Small intestine (tissue), 16 donors: ENCODE data around the gene GREM2. TPM values are rescaled to one million over a fixed set of nuclear protein-coding genes. Genes with fewer than 3 reads are reported as not detected.
A peak's percentile ranks its signal among the peaks of the same experiment; 100 is the strongest.

Experiments used
- DNase-seq, 2 donors: peaks; one replicate each; pipeline versions ENCODE4 v3.0.0 to v3.0.0-alpha.2; 2013
- FAIRE-seq: peaks from 2 replicates; lab custom pipeline; 2012; peaks lifted over from hg19 to GRCh38; lab: Jason Lieb, UNC
- H3K27ac ChIP-seq, 3 donors: one replicate each; pipeline ENCODE4 v1.5.1; 2013; ENCODE audit warnings: low read length in 2 of 3, mild to moderate bottlenecking in 2 of 3, control low read depth in 1 of 3, inconsistent platforms in 1 of 3, low read depth in 1 of 3, moderate library complexity in 1 of 3
- H3K27me3 ChIP-seq, 3 donors: one replicate each; pipeline ENCODE4 v1.6.1; 2013; ENCODE audit warnings: low read length in 3 of 3, inconsistent platforms in 1 of 3; ENCODE audit not compliant: control insufficient read depth in 3 of 3, insufficient read depth in 3 of 3
- H3K36me3 ChIP-seq, 3 donors: one replicate each; pipeline ENCODE4 v1.6.1; 2013; ENCODE audit warnings: low read length in 3 of 3, inconsistent platforms in 1 of 3, low read depth in 1 of 3, mild to moderate bottlenecking in 1 of 3, moderate library complexity in 1 of 3; ENCODE audit not compliant: control insufficient read depth in 3 of 3, insufficient read depth in 2 of 3
- H3K4me1 ChIP-seq, 3 donors: one replicate each; pipeline ENCODE4 v1.6.1; 2013; ENCODE audit warnings: low read length in 2 of 3, inconsistent platforms in 1 of 3, low read depth in 1 of 3, mild to moderate bottlenecking in 1 of 3, moderate library complexity in 1 of 3; ENCODE audit not compliant: control insufficient read depth in 3 of 3, insufficient read depth in 2 of 3
- H3K4me3 ChIP-seq, 3 donors: one replicate each; pipeline ENCODE4 v1.5.1; 2013; ENCODE audit warnings: low read length in 3 of 3, control low read depth in 1 of 3, inconsistent platforms in 1 of 3, low read depth in 1 of 3, mild to moderate bottlenecking in 1 of 3, moderate library complexity in 1 of 3
- H3K9me3 ChIP-seq, 2 donors: one replicate each; pipeline ENCODE4 v1.6.1; 2013; ENCODE audit warnings: low read depth in 1 of 2, low read length in 1 of 2; ENCODE audit not compliant: control insufficient read depth in 2 of 2, insufficient read depth in 1 of 2
- WGBS, 3 donors: extraction: QIAGEN DNeasy Blood & Tissue Kit; methylation state at CpG; one replicate each; pipeline ENCODE4 v1.1.7; 2013; 5-methylcytosine and 5-hydroxymethylcytosine counted together
- long read RNA-seq, 10 donors: transcript quantifications; one replicate each; lab custom pipeline, GENCODE V29; 2026
- polyA plus RNA-seq, 4 donors: library from polyadenylated mRNA; stranded (reverse) in 3 of 4; unstranded in 1 of 4; fragments of 200-250 nt in 3 of 4; fragments of 120-200 nt in 1 of 4; gene quantifications; one replicate each; pipeline versions ENCODE4 v1.2.1 to v1.2.3, GENCODE V29; 2013
- donor health status: healthy with polysubstance abuse.
- donor health status: control.
- donor health status: control.
- donor health status: Bipolar disorder and iron deficiency.
- donor health status: healthy.

Gene GREM2
- polyA plus RNA-seq: 10 to 100 TPM in 1 of 4 donors, 1 to 10 TPM in 1, under 1 TPM in 2; 0.22 to 11.3 (median 0.98) TPM
- long read RNA-seq, donor 1: 0 reads
- long read RNA-seq, donor 2: 0 reads
- long read RNA-seq, donor 3, full-length matches to known transcripts: 8 of 8 reads
- long read RNA-seq, donor 3, partial matches to known transcripts: 0 of 8 reads
- long read RNA-seq, donor 3, other reads (novel, unspliced or antisense): 0 of 8 reads
- long read RNA-seq, donor 4: 0 reads
- long read RNA-seq, donor 5: 0 reads
- long read RNA-seq, donor 6, full-length matches to known transcripts: 5 of 5 reads
- long read RNA-seq, donor 6, partial matches to known transcripts: 0 of 5 reads
- long read RNA-seq, donor 6, other reads (novel, unspliced or antisense): 0 of 5 reads
- long read RNA-seq, donor 7: 0 reads
- long read RNA-seq, donor 8, full-length matches to known transcripts: 1 of 1 reads
- long read RNA-seq, donor 8, partial matches to known transcripts: 0 of 1 reads
- long read RNA-seq, donor 8, other reads (novel, unspliced or antisense): 0 of 1 reads
- long read RNA-seq, donor 9, full-length matches to known transcripts: 1 of 1 reads
- long read RNA-seq, donor 9, partial matches to known transcripts: 0 of 1 reads
- long read RNA-seq, donor 9, other reads (novel, unspliced or antisense): 0 of 1 reads
- long read RNA-seq, donor 10, full-length matches to known transcripts: 8 of 8 reads
- long read RNA-seq, donor 10, partial matches to known transcripts: 0 of 8 reads
- long read RNA-seq, donor 10, other reads (novel, unspliced or antisense): 0 of 8 reads

GRCh38 chr1:240611619-240612480, at the start of gene GREM2:
Gene GREM2, minus strand, starts transcription at chr1:240612155. Its CDS starts 118,680 bp downstream, at chr1:240493475.
- H3K4me3 ChIP-seq: peak within 1 kb of the TSS; percentile 24 to 50 (median 36)
- H3K36me3 ChIP-seq: no peaks in the 10 kb centered on the region
- DNase-seq: peak; percentile 32 to 64
- peaks cover 0 to 21% (median 2%) of the 10 kb centered on the region in 3 donors for H3K27me3 ChIP-seq
- H3K27ac ChIP-seq: no peak within 1 kb of the TSS
- H3K9me3 ChIP-seq: no peaks in the 10 kb centered on the region
- FAIRE-seq: no peak
- 1 to 2% (median 1%) methylated on average over 40 of the region's 40 CpGs for WGBS, 3 donors
- H3K4me1 ChIP-seq: no peaks in the 10 kb centered on the region

GRCh38 chr1:240658312-240658960, 46.5 kb upstream of the GREM2 start:
- peak overlapping the region in 1 of 3 donors; percentile 20 for H3K27ac ChIP-seq
- no peak for DNase-seq
- peaks cover 0 to 5% (median 0%) of the 10 kb centered on the region in 3 donors for H3K27me3 ChIP-seq
- no peaks in the 10 kb centered on the region for H3K9me3 ChIP-seq
- H3K4me3 ChIP-seq: no peak overlapping the region
- no peak for FAIRE-seq
- no peaks in the 10 kb centered on the region for H3K4me1 ChIP-seq
- WGBS, 3 donors: 75 to 83% (median 82%) methylated on average over 12 of the region's 12 CpGs
- H3K36me3 ChIP-seq: no peaks in the 10 kb centered on the region

- Histone ChIP-seq H3K4me1 (no peaks in the 10 kb centered on the region), H3K36me3 (no peaks in the 10 kb centered on the region), H3K4me3 (no peak overlapping the region), H3K27me3 (peaks cover 0 to 5% (median 0%) of the 10 kb centered on the region in 3 donors), H3K27ac (no peak overlapping the region), H3K9me3 (no peaks in the 10 kb centered on the region)
- DNase-seq (no peak), FAIRE-seq (no peak)
- WGBS, 3 donors: 73 to 83% (median 81%) methylated on average over 4 of the region's 4 CpGs
Measured at GRCh38 chr1:240656531-240656930, 44.6 kb upstream of the GREM2 start.

GRCh38 chr1:240652961-240653409, 41.0 kb upstream of the GREM2 start:
- no peaks in the 10 kb centered on the region for H3K36me3 ChIP-seq
- no peak for DNase-seq
- FAIRE-seq: no peak
- 75 to 85% (median 85%) methylated on average over 3 of the region's 3 CpGs for WGBS, 3 donors
- H3K9me3 ChIP-seq: no peaks in the 10 kb centered on the region
- H3K27ac ChIP-seq: no peak overlapping the region
- no peak overlapping the region for H3K4me3 ChIP-seq
- peaks cover 0 to 5% (median 0%) of the 10 kb centered on the region in 3 donors for H3K27me3 ChIP-seq
- no peaks in the 10 kb centered on the region for H3K4me1 ChIP-seq

DNA sequence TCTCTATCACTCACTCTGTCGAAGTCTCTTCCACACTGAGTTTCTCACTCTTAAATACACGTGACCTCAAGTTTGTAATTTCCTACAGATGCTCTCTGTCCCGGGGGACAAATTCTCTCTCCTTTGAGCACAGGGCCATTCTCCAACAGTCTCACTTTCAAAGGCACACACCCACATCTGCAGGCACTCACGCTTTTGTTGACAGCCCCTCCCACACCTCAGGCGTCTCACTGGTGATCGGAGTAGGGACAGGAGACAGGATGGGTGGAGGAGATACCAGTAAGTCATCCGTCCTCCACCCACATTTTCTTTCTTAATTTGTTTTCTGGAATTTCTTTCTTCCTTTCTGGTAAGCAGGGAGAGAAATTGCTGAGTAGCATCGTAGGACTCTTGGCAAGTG, 40.6 kb upstream of the GREM2 start:
- no peaks in the 10 kb centered on the region for H3K4me1 ChIP-seq
- no peak overlapping the region for H3K27ac ChIP-seq
- no peak overlapping the region for H3K4me3 ChIP-seq
- H3K27me3 ChIP-seq: peaks cover 0 to 5% (median 0%) of the 10 kb centered on the region in 3 donors
- no peaks in the 10 kb centered on the region for H3K9me3 ChIP-seq
- DNase-seq (no peak), FAIRE-seq (no peak)
- WGBS, 3 donors: 45 to 54% (median 48%) methylated on average over 8 of the region's 8 CpGs
- H3K36me3 ChIP-seq: no peaks in the 10 kb centered on the region

DNA sequence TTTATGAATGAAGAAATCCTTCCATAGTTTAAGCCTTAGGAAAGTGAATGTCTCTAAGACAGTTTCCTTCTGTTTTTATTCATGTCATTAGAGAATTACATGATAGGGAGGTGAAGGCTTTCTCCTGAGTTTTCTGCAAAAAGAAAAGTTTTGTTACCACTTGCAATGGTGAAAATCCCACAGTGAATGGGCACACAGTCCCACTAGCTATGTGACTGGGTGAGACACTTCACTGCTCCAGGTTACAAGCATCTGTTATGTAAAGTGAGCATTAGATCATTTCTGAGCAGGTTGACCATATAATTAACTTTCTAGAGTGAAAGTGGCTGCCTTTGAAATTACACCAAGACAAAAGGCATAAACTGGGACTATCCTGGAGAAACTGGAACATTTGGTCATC, 38.9 kb upstream of the GREM2 start:
- H3K4me1 ChIP-seq: no peaks in the 10 kb centered on the region
- FAIRE-seq (no peak), DNase-seq (no peak)
- H3K36me3 ChIP-seq: no peaks in the 10 kb centered on the region
- peaks cover 0 to 5% (median 0%) of the 10 kb centered on the region in 3 donors for H3K27me3 ChIP-seq
- H3K4me3 ChIP-seq: no peak overlapping the region
- no peak overlapping the region for H3K27ac ChIP-seq
- no peaks in the 10 kb centered on the region for H3K9me3 ChIP-seq

DNA sequence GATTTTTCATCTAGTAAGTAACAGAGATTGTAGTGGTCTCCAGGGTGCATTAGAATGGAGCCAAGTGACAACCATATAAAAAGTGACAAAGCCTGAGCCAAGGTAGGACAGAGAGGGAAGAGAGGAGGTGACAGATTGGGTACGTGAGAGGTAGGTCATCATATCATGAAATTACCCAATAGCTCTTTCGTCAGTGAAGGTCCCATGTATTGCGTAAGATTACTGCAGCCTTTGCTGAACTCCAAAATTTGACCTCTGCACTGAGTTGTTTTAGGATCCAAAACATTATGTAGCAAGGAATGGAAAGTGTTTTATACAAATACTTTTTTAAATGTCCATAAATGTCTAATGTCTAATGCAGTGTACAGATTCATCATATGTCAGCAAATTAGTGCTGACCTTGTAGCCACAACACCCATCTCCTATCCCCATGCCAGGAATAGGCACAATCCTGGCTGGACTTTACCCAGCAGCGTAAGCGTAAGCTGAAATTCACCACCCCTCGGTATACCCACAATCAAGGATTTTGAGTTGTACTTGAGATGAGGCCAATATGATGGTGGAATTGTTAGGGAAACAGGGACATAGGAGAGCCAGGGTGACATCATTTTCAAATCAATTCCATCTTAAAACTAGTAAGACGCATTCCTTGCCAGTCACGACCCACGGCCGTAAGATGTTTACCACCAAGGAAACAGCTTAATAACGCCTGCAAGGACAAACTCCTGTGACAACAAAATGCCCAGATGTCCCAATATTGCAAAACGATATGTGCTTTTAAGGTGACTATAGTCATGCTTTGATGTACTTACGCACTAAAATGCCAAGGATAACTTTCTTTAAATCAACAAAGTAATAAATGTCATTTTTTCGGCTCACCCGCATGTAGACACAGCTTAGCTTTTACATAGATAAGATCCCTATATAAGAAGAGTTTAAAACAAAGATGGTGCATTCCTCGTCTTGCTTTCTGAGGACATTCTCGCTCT, 38.1 kb upstream of the GREM2 start:
- no peaks in the 10 kb centered on the region for H3K4me1 ChIP-seq
- FAIRE-seq (no peak), DNase-seq (no peak)
- H3K4me3 ChIP-seq: no peak overlapping the region
- no peaks in the 10 kb centered on the region for H3K36me3 ChIP-seq
- H3K27ac ChIP-seq: no peak overlapping the region
- H3K9me3 ChIP-seq: no peaks in the 10 kb centered on the region
- H3K27me3 ChIP-seq: peaks cover 0 to 5% (median 0%) of the 10 kb centered on the region in 3 donors
- WGBS, 3 donors: 65 to 77% (median 71%) methylated on average over 17 of the region's 17 CpGs
